ENCODE data around the gene ZDHHC12. TPM values are rescaled to one million over a fixed set of nuclear protein-coding genes. Genes with fewer than 3 reads are reported as not detected.
A peak's percentile ranks its signal among the peaks of the same experiment; 100 is the strongest.

Gene ZDHHC12
- total and polyA plus RNA-seq, 2 of the 13 experiments (the other 11 are each of a cell fraction or from before 2014, with no cell fraction given): 25.4 to 28.0 TPM

GRCh38 chr9:128762671-128763449 lies 38.9 kb upstream of the ZDHHC12 start (continued):
- TF ChIP-seq, protein P1, sequence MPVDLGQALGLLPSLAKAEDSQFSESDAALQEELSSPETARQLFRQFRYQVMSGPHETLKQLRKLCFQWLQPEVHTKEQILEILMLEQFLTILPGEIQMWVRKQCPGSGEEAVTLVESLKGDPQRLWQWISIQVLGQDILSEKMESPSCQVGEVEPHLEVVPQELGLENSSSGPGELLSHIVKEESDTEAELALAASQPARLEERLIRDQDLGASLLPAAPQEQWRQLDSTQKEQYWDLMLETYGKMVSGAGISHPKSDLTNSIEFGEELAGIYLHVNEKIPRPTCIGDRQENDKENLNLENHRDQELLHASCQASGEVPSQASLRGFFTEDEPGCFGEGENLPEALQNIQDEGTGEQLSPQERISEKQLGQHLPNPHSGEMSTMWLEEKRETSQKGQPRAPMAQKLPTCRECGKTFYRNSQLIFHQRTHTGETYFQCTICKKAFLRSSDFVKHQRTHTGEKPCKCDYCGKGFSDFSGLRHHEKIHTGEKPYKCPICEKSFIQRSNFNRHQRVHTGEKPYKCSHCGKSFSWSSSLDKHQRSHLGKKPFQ (CRISPR knock-in tag; IDR thresholded peaks at IDR 0.05; ENCODE audit: insufficient replicate concordance): peak; percentile 54
- TF ChIP-seq GATAD2A (CRISPR knock-in tag; IDR thresholded peaks at IDR 0.05) (peak; percentile 58; the same call in 1 of the 2 replicates), FUBP1 (CRISPR knock-in tag; IDR thresholded peaks at IDR 0.05; ENCODE audit: borderline replicate concordance) (no peak), NFKBIZ (CRISPR knock-in tag; IDR thresholded peaks at IDR 0.05) (0 out of 2 replicates have a peak, but pooled peaks have one; percentile 28), HOXA7 (CRISPR knock-in tag; IDR thresholded peaks at IDR 0.05) (no peak), REPIN1 (CRISPR knock-in tag; IDR thresholded peaks at IDR 0.05; ENCODE audit: borderline replicate concordance, low read depth) (0 out of 2 replicates have a peak, but pooled peaks have one; percentile 32), ELF3 (CRISPR knock-in tag; IDR thresholded peaks at IDR 0.05) (peak; percentile 98), IRF2 (CRISPR knock-in tag; IDR thresholded peaks at IDR 0.05) (peak; percentile 42; the same call in 1 of the 2 replicates), MAX (IDR thresholded peaks at IDR 0.05) (peak; percentile 44; the same call in 1 of the 2 replicates), RFX1 (IDR thresholded peaks at IDR 0.05) (no peak), ZNF558 (CRISPR knock-in tag; IDR thresholded peaks at IDR 0.05; ENCODE audit: borderline replicate concordance) (no peak)
- TF ChIP-seq, protein P2, sequence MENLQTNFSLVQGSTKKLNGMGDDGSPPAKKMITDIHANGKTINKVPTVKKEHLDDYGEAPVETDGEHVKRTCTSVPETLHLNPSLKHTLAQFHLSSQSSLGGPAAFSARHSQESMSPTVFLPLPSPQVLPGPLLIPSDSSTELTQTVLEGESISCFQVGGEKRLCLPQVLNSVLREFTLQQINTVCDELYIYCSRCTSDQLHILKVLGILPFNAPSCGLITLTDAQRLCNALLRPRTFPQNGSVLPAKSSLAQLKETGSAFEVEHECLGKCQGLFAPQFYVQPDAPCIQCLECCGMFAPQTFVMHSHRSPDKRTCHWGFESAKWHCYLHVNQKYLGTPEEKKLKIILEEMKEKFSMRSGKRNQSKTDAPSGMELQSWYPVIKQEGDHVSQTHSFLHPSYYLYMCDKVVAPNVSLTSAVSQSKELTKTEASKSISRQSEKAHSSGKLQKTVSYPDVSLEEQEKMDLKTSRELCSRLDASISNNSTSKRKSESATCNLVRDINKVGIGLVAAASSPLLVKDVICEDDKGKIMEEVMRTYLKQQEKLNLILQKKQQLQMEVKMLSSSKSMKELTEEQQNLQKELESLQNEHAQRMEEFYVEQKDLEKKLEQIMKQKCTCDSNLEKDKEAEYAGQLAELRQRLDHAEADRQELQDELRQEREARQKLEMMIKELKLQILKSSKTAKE (CRISPR knock-in tag; IDR thresholded peaks at IDR 0.05; ENCODE audit: borderline replicate concordance): peak; percentile 24; the same call in 1 of the 2 replicates
- TF ChIP-seq, protein P3, sequence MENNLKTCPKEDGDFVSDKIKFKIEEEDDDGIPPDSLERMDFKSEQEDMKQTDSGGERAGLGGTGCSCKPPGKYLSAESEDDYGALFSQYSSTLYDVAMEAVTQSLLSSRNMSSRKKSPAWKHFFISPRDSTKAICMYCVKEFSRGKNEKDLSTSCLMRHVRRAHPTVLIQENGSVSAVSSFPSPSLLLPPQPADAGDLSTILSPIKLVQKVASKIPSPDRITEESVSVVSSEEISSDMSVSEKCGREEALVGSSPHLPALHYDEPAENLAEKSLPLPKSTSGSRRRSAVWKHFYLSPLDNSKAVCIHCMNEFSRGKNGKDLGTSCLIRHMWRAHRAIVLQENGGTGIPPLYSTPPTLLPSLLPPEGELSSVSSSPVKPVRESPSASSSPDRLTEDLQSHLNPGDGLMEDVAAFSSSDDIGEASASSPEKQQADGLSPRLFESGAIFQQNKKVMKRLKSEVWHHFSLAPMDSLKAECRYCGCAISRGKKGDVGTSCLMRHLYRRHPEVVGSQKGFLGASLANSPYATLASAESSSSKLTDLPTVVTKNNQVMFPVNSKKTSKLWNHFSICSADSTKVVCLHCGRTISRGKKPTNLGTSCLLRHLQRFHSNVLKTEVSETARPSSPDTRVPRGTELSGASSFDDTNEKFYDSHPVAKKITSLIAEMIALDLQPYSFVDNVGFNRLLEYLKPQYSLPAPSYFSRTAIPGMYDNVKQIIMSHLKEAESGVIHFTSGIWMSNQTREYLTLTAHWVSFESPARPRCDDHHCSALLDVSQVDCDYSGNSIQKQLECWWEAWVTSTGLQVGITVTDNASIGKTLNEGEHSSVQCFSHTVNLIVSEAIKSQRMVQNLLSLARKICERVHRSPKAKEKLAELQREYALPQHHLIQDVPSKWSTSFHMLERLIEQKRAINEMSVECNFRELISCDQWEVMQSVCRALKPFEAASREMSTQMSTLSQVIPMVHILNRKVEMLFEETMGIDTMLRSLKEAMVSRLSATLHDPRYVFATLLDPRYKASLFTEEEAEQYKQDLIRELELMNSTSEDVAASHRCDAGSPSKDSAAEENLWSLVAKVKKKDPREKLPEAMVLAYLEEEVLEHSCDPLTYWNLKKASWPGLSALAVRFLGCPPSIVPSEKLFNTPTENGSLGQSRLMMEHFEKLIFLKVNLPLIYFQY (CRISPR knock-in tag; IDR thresholded peaks at IDR 0.05; ENCODE audit: borderline replicate concordance): peak; percentile 40; the same call in 1 of the 2 replicates
- TF ChIP-seq, protein P4, sequence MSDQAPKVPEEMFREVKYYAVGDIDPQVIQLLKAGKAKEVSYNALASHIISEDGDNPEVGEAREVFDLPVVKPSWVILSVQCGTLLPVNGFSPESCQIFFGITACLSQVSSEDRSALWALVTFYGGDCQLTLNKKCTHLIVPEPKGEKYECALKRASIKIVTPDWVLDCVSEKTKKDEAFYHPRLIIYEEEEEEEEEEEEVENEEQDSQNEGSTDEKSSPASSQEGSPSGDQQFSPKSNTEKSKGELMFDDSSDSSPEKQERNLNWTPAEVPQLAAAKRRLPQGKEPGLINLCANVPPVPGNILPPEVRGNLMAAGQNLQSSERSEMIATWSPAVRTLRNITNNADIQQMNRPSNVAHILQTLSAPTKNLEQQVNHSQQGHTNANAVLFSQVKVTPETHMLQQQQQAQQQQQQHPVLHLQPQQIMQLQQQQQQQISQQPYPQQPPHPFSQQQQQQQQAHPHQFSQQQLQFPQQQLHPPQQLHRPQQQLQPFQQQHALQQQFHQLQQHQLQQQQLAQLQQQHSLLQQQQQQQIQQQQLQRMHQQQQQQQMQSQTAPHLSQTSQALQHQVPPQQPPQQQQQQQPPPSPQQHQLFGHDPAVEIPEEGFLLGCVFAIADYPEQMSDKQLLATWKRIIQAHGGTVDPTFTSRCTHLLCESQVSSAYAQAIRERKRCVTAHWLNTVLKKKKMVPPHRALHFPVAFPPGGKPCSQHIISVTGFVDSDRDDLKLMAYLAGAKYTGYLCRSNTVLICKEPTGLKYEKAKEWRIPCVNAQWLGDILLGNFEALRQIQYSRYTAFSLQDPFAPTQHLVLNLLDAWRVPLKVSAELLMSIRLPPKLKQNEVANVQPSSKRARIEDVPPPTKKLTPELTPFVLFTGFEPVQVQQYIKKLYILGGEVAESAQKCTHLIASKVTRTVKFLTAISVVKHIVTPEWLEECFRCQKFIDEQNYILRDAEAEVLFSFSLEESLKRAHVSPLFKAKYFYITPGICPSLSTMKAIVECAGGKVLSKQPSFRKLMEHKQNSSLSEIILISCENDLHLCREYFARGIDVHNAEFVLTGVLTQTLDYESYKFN (CRISPR knock-in tag; conservative IDR thresholded peaks at IDR 0.05): peak; percentile 81

Measured in HepG2 (cell line).